K562 (cell line): Measurements from ENCODE around the gene UCN. TPM values are rescaled to one million over a fixed set of nuclear protein-coding genes. Genes with fewer than 3 reads are reported as not detected.

ENCODE experiments used
- ATAC-seq: fragments of 200-7000 bp; cut with Tn5 transposase; 3 replicates; pipeline ENCODE4 v1.9.1; 2020; ENCODE audit warnings: moderate library complexity
- BruUV-seq: library from RNA; stranded (reverse); fragments of 400-500 nt; replicated peaks from 2 replicates; lab custom pipeline; 2021; lab: Mats Ljungman, UMichigan
- CTCF ChIA-PET: fragments of 300-600 bp; formaldehyde crosslinking; extraction: SDS; loops from one replicate; lab custom pipeline; 2021; ENCODE audit warnings: low intra/inter-chr PET ratio; lab: Yijun Ruan, JAX
- POLR2A ChIA-PET: fragments of 300-600, 350-650 bp; sonication (Branson Sonifier 250); formaldehyde crosslinking; extraction: SDS; loops from one replicate; lab custom pipeline; 2021; ENCODE audit warnings: antibody characterized with exemption, inconsistent platforms; lab: Yijun Ruan, JAX
- DNase-seq, 4 experiments: peaks; one replicate each; pipeline versions ENCODE4 v3.0.0 to v3.0.0-alpha.2; 2011 to 2018; ENCODE audit warnings: low spot score in 3 of 4, mixed read lengths in 3 of 4; ENCODE audit errors: extremely low read depth in 1 of 4
- FAIRE-seq: peaks from 2 replicates; lab custom pipeline; 2011; peaks lifted over from hg19 to GRCh38; lab: Jason Lieb, UNC
- H2AFZ ChIP-seq: 2 replicates; pipeline ENCODE4 v1.6.0; 2011; ENCODE audit warnings: low read depth, low read length, control low read depth, inconsistent platforms
- H3K27ac ChIP-seq: fragments of 200-600 bp; 3 replicates; pipeline ENCODE4 v1.8.0; 2011; ENCODE audit warnings: low read depth, mild to moderate bottlenecking, control low read depth, inconsistent platforms, low read length, moderate library complexity, mixed read lengths; ENCODE audit errors: extremely low read depth
- H3K27me3 ChIP-seq, 2 experiments: fragments of 300-600 bp in 1 of 2; 2 replicates in 1 of 2; 3 replicates in 1 of 2; pipeline versions ENCODE4 v1.6.0 to v1.8.0; 2011; ENCODE audit warnings: inconsistent platforms in 2 of 2, low read length in 2 of 2, mild to moderate bottlenecking in 1 of 2, mixed read lengths in 1 of 2, moderate library complexity in 1 of 2; ENCODE audit not compliant: control insufficient read depth in 2 of 2, insufficient read depth in 2 of 2
- H3K36me3 ChIP-seq: fragments of 300-600 bp; 3 replicates; pipeline ENCODE4 v1.8.0; 2011; ENCODE audit warnings: mild to moderate bottlenecking, low read length, inconsistent platforms; ENCODE audit not compliant: control insufficient read depth, insufficient read depth
- H3K4me1 ChIP-seq, 2 experiments: fragments of 200-600 bp in 1 of 2; replicated peaks in 1 of 2; 2 replicates in 1 of 2; 3 replicates in 1 of 2; pipeline versions ENCODE4 v1.5.1 to v1.8.0; 2011; ENCODE audit warnings: inconsistent platforms in 2 of 2, low read length in 2 of 2, mild to moderate bottlenecking in 1 of 2, mixed read lengths in 1 of 2, moderate library complexity in 1 of 2; ENCODE audit not compliant: control insufficient read depth in 2 of 2, insufficient read depth in 2 of 2
- H3K4me2 ChIP-seq: 2 replicates; pipeline ENCODE4 v1.6.1; 2011; ENCODE audit warnings: low read length, control low read depth, inconsistent platforms, mixed read lengths; ENCODE audit not compliant: insufficient read depth
- H3K4me3 ChIP-seq: fragments of 200-600 bp; sonication (generic), shearing (Covaris generic); 2 replicates; pipeline ENCODE4 v1.5.1; 2016; ENCODE audit warnings: control low read depth, inconsistent platforms
- H3K79me2 ChIP-seq: fragments of 200-600 bp; 3 replicates; pipeline ENCODE4 v1.8.0; 2011; ENCODE audit warnings: low read length, inconsistent platforms; ENCODE audit not compliant: control insufficient read depth, insufficient read depth
- H3K9ac ChIP-seq, 2 experiments: 2 replicates each; pipeline versions ENCODE4 v1.6.0 to v1.6.1; 2011; ENCODE audit warnings: low read depth in 2 of 2, low read length in 2 of 2, control low read depth in 1 of 2, inconsistent platforms in 1 of 2, mild to moderate bottlenecking in 1 of 2, mixed read lengths in 1 of 2; ENCODE audit not compliant: insufficient read depth in 1 of 2
- H3K9me1 ChIP-seq: one replicate; pipeline ENCODE4 v1.6.0; 2011; ENCODE audit warnings: inconsistent platforms, mild to moderate bottlenecking, low read length, moderate library complexity; ENCODE audit not compliant: control insufficient read depth, insufficient read depth
- H3K9me3 ChIP-seq: replicated peaks from 2 replicates; pipeline ENCODE4 v1.5.1; 2011; ENCODE audit warnings: low read depth, low read length, inconsistent platforms; ENCODE audit not compliant: control insufficient read depth, insufficient read depth
- H4K20me1 ChIP-seq: replicated peaks from 2 replicates; pipeline ENCODE4 v1.6.1; 2011; ENCODE audit warnings: low read length, inconsistent platforms, mixed read lengths; ENCODE audit not compliant: control insufficient read depth, insufficient read depth
- E4F1 ChIP-seq: fragments of 250-450 bp; sonication (Bioruptor Pico); IDR thresholded peaks from 2 replicates; pipeline ENCODE4 v1.5.0; 2021; ENCODE audit warnings: mild to moderate bottlenecking, borderline replicate concordance
- HDAC6 ChIP-seq: IDR thresholded peaks from 2 replicates; pipeline ENCODE4 v1.6.1; 2012; ENCODE audit warnings: low read depth, mild to moderate bottlenecking, control low read depth, inconsistent platforms, low read length, moderate library complexity
- HMGXB4 ChIP-seq: sonication (generic); formaldehyde crosslinking; IDR thresholded peaks from 2 replicates; pipeline ENCODE4 v1.8.1; 2023; ENCODE audit warnings: mild to moderate bottlenecking, missing genetic modification reagents
- HOMEZ ChIP-seq: fragments of 250-450 bp; sonication (Bioruptor Pico); IDR thresholded peaks from 2 replicates; pipeline ENCODE4 v1.4.0; 2020; ENCODE audit warnings: mild to moderate bottlenecking, moderate library complexity
- KLF13 ChIP-seq: fragments of 450-650 bp; IDR thresholded peaks from 2 replicates; pipeline ENCODE4 v1.6.1; 2016; ENCODE audit warnings: missing genetic modification characterization, low read depth, mild to moderate bottlenecking, missing compliant biosample characterization, moderate library complexity, borderline replicate concordance
- RBM39 ChIP-seq: fragments of 200-400 bp; formaldehyde crosslinking; optimal IDR thresholded peaks from 2 replicates; pipeline ENCODE3; 2018; ENCODE audit warnings: low read depth, low read length
- WGBS: fragments of 100-300 bp; shearing (Covaris generic); methylation state at CpG from one replicate; pipeline ENCODE4 v1.1.6; 2016; ENCODE audit warnings: low coverage, mixed read lengths; ENCODE audit not compliant: insufficient coverage; ENCODE audit errors: missing lambda C conversion rate; 5-methylcytosine and 5-hydroxymethylcytosine counted together
- in situ Hi-C: fragments of 300-500 bp; cut with MboI; formaldehyde crosslinking; loops from 4 replicates; pipeline ENCODE4 v1.15.0; 2018; ENCODE audit warnings: inconsistent platforms, mixed read lengths
- intact Hi-C: fragments of 100-400 bp; cut with micrococcal nuclease; formaldehyde crosslinking; loops from 2 replicates; pipeline ENCODE4 v1.14.2; 2022
- polyA plus RNA-seq, 8 experiments: library from polyadenylated mRNA; depleted of rRNA in 4 of 8; stranded (reverse) in 5 of 8; unstranded in 3 of 8; fragments of >200 nt; fragmentation: Nextera tagmentation in 2 of 8; fragmentation: Illumina TruSeq in 1 of 8; extraction: Ambion mirVana in 2 of 8; extraction: Trizol in 1 of 8; gene quantifications; 2 replicates each; pipeline versions ENCODE4 v1.2.1 to v1.2.3, GENCODE V29; 2011 to 2014; ENCODE audit warnings: inconsistent platforms in 1 of 8, missing spikeins in 1 of 8
- total RNA-seq, 7 experiments: library from RNA; depleted of rRNA in 6 of 7; stranded (reverse); fragments of >200 nt in 6 of 7; fragmentation: Illumina TruSeq in 2 of 7; extraction: Trizol in 2 of 7; gene quantifications; 2 replicates each; pipeline versions ENCODE4 v1.2.1 to v1.2.3, GENCODE V29; 2011 to 2021; ENCODE audit warnings: low replicate concordance in 1 of 7
- TF ChIP-seq, protein P1 (sequence below), 2 experiments: IDR thresholded peaks; 2 replicates each; pipeline ENCODE4 v1.6.1; 2012; ENCODE audit warnings: improper control_type of control experiment in 2 of 2, low read depth in 2 of 2, low read length in 2 of 2, borderline replicate concordance in 1 of 2
- TF ChIP-seq, protein P2 (sequence below), 3 experiments: fragments of 200-800 bp in 1 of 3; fragments of 250-450 bp in 1 of 3; fragments of 450-650 bp in 1 of 3; sonication (Bioruptor Pico) in 1 of 3; sonication (Bioruptor generic) in 1 of 3; formaldehyde crosslinking in 1 of 3; IDR thresholded peaks; 2 replicates each; pipeline versions ENCODE4 v1.6.1 to v1.8.0; 2016 to 2022; ENCODE audit warnings: mild to moderate bottlenecking in 2 of 3, missing genetic modification characterization in 2 of 3, missing compliant biosample characterization in 1 of 3, moderate library complexity in 1 of 3

Gene UCN
- total and polyA plus RNA-seq, 9 of the 15 experiments (the other 6 are each of a cell fraction or from before 2014, with no cell fraction given): 0.10 to 2.7 (median 0.43) TPM

DNA sequence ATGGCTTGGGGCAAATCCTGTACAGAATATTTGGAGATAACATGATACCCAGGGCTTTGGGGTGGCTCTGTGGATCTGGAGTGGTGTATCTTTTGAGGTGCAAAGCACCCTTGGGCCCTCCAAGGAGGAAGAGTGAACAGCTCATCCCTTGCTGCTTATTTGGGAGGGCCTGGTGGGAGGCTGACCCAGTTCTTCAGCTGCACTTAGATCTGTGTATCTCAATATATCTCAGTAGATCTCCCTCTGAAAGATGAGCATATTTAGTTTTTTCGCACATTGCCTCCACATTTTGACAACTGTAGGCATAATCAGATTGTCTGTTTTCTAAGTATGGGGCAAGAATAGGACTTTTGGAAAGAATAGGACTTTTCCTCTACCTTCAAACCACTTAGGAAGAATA, 23.2 kb downstream of the UCN start:
- ChIA-PET CTCF (no interaction called here), POLR2A (no interaction called here)
- Histone ChIP-seq H3K79me2 (no peaks in the 10 kb centered on the region), H4K20me1 (no peaks in the 10 kb centered on the region), H2AFZ (no peak overlapping the region), H3K4me2 (no peak overlapping the region), H3K4me3 (no peak overlapping the region), H3K4me1 (peaks cover 6 to 16% of the 10 kb centered on the region in 2 experiments), H3K36me3 (no peaks in the 10 kb centered on the region), H3K27me3 (no peaks in the 10 kb centered on the region), H3K9me3 (no peaks in the 10 kb centered on the region), H3K9ac (no peak overlapping the region), H3K27ac (no peak overlapping the region), H3K9me1 (no peaks in the 10 kb centered on the region)
- in situ Hi-C loops (loop anchor here (5.0 kb wide), 2 partner anchors 48 to 188 kb away; no protein-coding TSS in a partner anchor), intact Hi-C loops (loop anchor here (10.0 kb wide), 1 partner anchor 440 kb away; the partner anchor contains the start of gene DPYSL5)
- FAIRE-seq (no peak), DNase-seq (no peak), ATAC-seq (no peak)
- 33% methylated on average over 1 of the region's 1 CpG for WGBS
- BruUV-seq: no TSS peak
- no peak for TF ChIP-seq KLF13 (tag)
- no peak for TF ChIP-seq RBM39
- TF ChIP-seq, protein P1, sequence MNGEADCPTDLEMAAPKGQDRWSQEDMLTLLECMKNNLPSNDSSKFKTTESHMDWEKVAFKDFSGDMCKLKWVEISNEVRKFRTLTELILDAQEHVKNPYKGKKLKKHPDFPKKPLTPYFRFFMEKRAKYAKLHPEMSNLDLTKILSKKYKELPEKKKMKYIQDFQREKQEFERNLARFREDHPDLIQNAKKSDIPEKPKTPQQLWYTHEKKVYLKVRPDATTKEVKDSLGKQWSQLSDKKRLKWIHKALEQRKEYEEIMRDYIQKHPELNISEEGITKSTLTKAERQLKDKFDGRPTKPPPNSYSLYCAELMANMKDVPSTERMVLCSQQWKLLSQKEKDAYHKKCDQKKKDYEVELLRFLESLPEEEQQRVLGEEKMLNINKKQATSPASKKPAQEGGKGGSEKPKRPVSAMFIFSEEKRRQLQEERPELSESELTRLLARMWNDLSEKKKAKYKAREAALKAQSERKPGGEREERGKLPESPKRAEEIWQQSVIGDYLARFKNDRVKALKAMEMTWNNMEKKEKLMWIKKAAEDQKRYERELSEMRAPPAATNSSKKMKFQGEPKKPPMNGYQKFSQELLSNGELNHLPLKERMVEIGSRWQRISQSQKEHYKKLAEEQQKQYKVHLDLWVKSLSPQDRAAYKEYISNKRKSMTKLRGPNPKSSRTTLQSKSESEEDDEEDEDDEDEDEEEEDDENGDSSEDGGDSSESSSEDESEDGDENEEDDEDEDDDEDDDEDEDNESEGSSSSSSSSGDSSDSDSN (IDR thresholded peaks at IDR 0.05; ENCODE audit: borderline replicate concordance in 1 of 2, low read depth in 2 of 2, low read length in 2 of 2): no peak
- no peak for TF ChIP-seq E4F1 (CRISPR knock-in tag)
- no peak for TF ChIP-seq HMGXB4 (CRISPR knock-in tag)
- TF ChIP-seq, protein P2, sequence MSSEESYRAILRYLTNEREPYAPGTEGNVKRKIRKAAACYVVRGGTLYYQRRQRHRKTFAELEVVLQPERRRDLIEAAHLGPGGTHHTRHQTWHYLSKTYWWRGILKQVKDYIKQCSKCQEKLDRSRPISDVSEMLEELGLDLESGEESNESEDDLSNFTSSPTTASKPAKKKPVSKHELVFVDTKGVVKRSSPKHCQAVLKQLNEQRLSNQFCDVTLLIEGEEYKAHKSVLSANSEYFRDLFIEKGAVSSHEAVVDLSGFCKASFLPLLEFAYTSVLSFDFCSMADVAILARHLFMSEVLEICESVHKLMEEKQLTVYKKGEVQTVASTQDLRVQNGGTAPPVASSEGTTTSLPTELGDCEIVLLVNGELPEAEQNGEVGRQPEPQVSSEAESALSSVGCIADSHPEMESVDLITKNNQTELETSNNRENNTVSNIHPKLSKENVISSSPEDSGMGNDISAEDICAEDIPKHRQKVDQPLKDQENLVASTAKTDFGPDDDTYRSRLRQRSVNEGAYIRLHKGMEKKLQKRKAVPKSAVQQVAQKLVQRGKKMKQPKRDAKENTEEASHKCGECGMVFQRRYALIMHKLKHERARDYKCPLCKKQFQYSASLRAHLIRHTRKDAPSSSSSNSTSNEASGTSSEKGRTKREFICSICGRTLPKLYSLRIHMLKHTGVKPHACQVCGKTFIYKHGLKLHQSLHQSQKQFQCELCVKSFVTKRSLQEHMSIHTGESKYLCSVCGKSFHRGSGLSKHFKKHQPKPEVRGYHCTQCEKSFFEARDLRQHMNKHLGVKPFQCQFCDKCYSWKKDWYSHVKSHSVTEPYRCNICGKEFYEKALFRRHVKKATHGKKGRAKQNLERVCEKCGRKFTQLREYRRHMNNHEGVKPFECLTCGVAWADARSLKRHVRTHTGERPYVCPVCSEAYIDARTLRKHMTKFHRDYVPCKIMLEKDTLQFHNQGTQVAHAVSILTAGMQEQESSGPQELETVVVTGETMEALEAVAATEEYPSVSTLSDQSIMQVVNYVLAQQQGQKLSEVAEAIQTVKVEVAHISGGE (CRISPR knock-in tag; IDR thresholded peaks at IDR 0.05): no peak
- no peak for TF ChIP-seq HOMEZ (CRISPR knock-in tag)
- no peak for TF ChIP-seq HDAC6
